Glomerular endothelial cell (primary cell): Measurements from ENCODE around the gene SNPH. TPM values are rescaled to one million over a fixed set of nuclear protein-coding genes. Genes with fewer than 3 reads are reported as not detected.

Source experiments
- DNase-seq: peaks from one replicate; pipeline ENCODE4 v3.0.0-alpha.2; 2011; ENCODE audit warnings: low read depth, low spot score; ENCODE audit errors: extremely low read depth
- total RNA-seq: library from RNA; depleted of rRNA; stranded (reverse); fragments of >200 nt; gene quantifications from 2 replicates; pipeline ENCODE4 v1.2.3, GENCODE V29; 2015

Gene SNPH
- total RNA-seq, 1 donor from 2014 or later, result 11.6 TPM

- no peak for DNase-seq
These were observed 1.4 kb upstream of the SNPH start for GRCh38 chr20:1264727-1265126.

- no peak for DNase-seq
These were observed 723 bp upstream of the SNPH start for GRCh38 chr20:1265226-1265915.

- no peak for DNase-seq
These were observed 253 bp upstream of the SNPH start for GRCh38 chr20:1265916-1266166.

GRCh38 chr20:1267161-1267560 lies 1.1 kb downstream of the SNPH start:
- no peak for DNase-seq

DNA sequence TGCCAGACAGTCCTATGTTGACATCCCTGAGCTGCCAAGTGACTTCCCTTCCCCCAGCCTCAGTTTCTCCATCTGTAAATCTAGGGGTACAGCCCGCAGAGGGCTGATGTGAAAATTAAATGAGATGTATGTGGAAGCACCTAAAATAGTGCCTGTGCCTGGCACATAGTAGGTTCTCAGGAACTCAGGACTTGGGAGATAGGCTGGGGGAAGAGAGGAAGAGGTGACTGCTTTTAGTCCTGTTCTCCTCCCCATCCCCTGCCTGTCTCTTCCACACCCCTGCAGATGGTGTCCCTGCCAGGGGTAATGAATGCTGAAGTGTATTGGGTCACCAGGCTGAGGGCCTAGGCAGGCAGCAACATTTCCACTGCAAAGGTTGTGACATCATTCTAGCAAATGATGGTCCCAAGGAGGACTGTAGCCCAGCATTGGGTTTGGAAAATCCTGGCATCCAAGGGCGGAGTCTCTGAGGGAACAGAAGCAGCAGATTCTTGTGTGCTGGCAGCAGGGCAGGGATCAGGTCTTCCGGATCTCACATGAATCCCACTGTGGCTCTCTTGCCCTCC lies 1.8 kb downstream of the SNPH start:
- no peak for DNase-seq

GRCh38 chr20:1269235-1269634 lies 3.1 kb downstream of the SNPH start:
- DNase-seq, result no peak

- no peak for DNase-seq
These were observed 3.8 kb downstream of the SNPH start for GRCh38 chr20:1269850-1270249.

DNA sequence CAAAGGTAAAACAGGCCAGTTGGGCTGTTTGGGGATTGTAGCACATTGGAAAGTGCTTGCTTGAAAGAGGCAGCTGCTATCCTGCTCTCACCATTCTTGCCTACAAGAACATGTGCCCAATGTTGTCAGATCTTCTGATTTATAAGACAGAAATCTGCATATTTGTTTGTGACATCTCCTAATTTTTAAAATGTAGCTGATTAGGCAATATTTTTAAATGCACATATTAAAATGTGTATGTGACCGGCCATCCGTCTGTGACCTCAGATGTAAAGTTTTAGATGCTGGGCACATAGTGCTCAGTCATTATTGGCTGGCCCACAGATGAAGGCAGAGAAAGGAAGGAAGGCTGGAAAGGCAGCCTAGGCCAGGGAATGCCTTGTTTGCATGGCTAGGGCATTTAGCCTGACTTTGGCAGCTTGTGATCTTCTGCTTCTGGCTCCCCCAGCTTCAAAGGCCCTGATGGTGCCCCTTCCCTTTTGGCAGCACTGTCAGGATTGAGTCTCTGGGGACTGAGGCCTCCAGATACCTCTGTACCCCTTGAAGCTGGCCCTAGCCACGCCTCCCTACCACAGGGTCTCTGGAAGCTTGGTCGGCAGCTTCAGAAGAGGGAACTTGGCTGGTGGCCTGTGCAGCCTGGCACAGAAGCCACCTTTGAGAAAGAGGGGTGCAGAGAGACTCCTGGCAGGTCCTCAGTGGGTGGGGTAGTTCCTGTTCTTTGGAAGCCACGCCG lies 6.4 kb downstream of the SNPH start:
- DNase-seq, result no peak

- DNase-seq, result no peak
These were observed 7.3 kb downstream of the SNPH start for GRCh38 chr20:1273366-1273765.

- no peak for DNase-seq
These were observed 8.6 kb downstream of the SNPH start for GRCh38 chr20:1274485-1275311.

GRCh38 chr20:1275919-1276318 lies 9.8 kb downstream of the SNPH start:
- no peak for DNase-seq

DNA sequence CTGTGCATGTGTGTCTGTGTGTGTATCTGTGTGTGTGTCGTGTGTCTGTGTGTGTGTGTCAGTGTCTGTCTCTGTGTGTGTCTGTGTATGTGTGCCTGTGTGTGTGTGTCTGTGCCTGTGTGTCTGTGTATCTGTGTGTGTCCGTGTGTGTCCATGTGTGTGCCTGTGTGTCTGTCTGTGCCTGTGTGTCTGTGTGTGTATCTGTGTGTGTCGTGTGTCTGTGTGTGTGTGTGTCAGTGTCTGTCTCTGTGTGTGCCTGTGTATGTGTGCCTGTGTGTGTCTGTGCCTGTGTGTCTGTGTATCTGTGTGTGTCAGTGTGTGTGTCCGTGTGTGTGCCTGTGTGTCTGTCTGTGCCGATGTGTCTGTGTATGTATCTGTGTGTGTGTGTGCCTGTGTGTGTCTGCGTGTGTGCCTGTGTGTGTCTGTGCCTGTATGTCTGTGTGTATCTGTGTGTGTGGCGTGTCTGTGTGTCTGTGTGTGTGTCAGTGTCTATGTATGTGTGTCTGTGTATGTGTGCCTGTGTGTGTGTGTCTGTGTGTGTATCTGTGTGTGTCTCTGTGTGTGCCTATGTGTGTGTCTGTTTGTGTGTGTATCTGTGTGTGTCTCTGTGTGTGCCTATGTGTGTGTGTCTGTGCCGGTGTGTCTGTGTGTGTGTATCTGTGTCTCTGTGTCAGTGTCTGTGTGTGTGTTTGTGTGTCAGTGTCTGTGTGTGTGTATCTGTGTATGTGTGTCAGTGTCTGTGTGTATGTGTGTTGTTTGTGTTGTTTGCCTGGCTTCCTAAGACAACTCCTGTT lies 11.6 kb downstream of the SNPH start:
- DNase-seq, result no peak

GRCh38 chr20:1278993-1279392 lies 12.9 kb downstream of the SNPH start:
- DNase-seq, result no peak

DNA sequence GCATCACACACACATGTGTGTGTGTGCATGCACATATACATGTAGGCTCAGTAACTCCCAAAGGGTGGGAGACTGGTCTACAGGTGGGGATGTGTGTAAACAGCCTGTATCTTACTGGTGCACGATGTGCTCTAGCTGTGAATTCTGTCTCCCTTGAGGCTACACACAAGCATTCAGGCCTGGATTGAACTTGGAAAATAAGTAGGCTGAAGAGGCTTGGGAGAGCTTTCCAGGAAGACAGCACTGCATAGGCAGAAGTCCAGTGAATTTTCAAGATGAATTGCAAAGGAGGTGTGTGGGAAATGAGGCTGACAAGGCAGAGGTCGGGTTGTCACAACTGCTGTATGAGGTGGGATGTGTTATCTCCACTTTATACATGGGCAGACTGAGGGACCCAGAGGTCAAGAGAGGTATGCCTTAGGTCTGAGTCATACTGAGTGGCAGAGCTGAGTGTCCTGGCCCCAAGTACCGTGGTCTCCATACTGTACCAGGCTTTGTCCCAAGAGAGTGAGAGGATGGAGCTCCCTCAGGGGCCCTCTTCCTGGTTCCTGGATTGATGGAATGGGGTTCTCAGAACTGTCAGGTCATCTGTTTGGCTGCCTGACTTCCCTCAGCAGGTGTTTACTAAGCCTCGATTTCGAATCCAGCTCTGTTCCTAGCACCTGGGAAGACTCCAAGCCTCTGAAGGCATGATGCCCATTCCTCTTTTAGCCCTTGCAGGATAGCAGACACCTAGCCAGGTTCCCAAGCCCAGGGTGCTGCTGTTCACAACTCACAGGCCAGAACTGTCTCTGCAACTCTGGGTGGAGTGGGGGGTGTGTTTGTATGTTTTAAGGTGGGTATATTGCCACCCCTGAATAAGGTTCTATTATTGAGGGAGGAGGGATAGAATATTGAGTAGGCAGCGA lies 14.4 kb downstream of the SNPH start:
- DNase-seq, result no peak

DNA sequence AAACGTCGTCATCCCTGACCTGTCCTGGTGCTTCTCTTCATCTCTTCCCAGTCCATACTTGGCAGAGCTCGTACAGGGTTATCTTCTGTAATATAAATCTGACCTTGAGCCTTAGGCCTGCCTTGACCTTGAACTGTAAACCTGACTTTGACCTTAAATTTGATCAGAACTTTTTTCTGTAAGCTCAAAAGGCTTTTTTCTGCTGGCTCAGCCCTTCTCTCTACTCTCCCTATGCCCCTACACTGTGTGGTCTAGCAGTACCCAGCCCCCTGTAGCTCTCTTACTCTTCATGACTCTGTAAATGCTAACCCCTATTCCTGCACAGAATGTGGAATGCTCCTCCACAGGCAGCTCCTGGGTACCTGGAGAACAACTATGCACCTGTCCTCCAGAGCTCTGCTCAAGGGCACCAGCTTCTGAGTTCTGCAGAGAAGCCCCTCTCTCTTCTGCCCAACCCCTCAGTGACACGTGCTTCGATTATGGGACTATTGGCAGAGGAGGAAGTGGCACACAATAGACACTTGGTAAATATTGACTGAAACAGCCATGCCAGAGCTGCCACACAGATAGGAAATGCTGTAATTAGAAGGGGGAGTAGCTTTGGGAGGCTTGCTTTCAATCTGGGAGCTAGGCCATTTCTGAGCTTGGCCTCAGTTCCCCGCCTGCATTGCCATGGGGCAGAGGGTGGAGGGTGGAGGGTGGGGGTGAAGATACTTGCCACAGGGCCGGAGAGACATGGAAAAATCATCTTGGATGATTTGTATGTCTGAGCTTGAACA lies 15.4 kb downstream of the SNPH start:
- DNase-seq, result no peak

DNA sequence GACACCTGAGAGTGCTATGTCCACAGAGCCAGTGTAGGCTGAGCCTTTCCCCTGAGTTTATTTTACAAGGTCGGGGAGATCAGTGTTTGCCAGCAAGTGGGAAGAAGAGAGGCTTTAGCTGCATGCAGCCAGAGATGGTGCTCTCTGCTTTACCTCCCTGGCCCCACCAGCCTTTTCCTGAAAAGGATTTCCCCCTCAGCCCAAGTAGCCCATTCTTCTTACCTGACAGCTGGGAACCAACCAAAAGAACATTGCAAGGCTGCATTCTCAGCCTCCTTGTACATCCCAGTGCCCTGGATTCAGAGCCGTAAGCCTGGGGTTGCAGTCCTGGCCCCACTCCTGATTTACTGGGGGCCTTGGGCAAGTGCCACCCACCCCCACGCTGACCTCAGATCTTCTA lies 16.9 kb downstream of the SNPH start:
- no peak for DNase-seq

- DNase-seq, result no peak
These were observed 17.7 kb downstream of the SNPH start for GRCh38 chr20:1283522-1284510.
